PC-9 (cell line): ENCODE data around the gene LMBR1. TPM values are rescaled to one million over a fixed set of nuclear protein-coding genes. Genes with fewer than 3 reads are reported as not detected.

Source experiments
- BruUV-seq: library from RNA; stranded (reverse); fragments of 400-500 nt; replicated peaks from 2 replicates; lab custom pipeline; 2021; lab: Mats Ljungman, UMichigan
- CTCF ChIA-PET: fragments of 300-600 bp; sonication (Branson Sonifier 250); formaldehyde crosslinking; loops from one replicate; lab custom pipeline; 2022; ENCODE audit warnings: antibody characterized with exemption; lab: Charles Lee
- POLR2A ChIA-PET: fragments of 300-600 bp; sonication (Branson Sonifier 250); formaldehyde crosslinking; loops from one replicate; lab custom pipeline; 2022; ENCODE audit warnings: antibody characterized with exemption; ENCODE audit not compliant: unreplicated experiment; lab: Charles Lee
- DNase-seq, 2 experiments: peaks; one replicate each; pipeline versions ENCODE4 v3.0.0 to v3.0.0-alpha.2; 2015 to 2022; ENCODE audit warnings: mixed read lengths in 1 of 2
- H2AFZ ChIP-seq: fragments of 200-600 bp; sonication (generic); 2 replicates; pipeline ENCODE4 v1.8.1; 2017; ENCODE audit warnings: antibody characterized with exemption
- H3F3A ChIP-seq: fragments of 200-600 bp; sonication (generic); 2 replicates; pipeline ENCODE4 v1.8.1; 2017; ENCODE audit warnings: antibody characterized with exemption, mild to moderate bottlenecking, low read depth; ENCODE audit not compliant: insufficient read depth
- H3K27ac ChIP-seq: fragments of 200-600 bp; sonication (generic); 2 replicates; pipeline ENCODE4 v1.6.1; 2016; ENCODE audit warnings: mixed run types
- H3K27me3 ChIP-seq: fragments of 200-600 bp; sonication (generic); 2 replicates; pipeline ENCODE4 v1.6.1; 2016; ENCODE audit warnings: low read depth, mixed run types; ENCODE audit not compliant: insufficient read depth
- H3K36me3 ChIP-seq: fragments of 200-600 bp; sonication (generic); 2 replicates; pipeline ENCODE4 v1.6.1; 2016; ENCODE audit warnings: low read depth, mixed run types
- H3K4me1 ChIP-seq: fragments of 200-600 bp; sonication (generic); replicated peaks from 2 replicates; pipeline ENCODE4 v1.6.1; 2016; ENCODE audit warnings: mixed run types; ENCODE audit not compliant: insufficient read depth
- H3K4me2 ChIP-seq: fragments of 200-600 bp; sonication (generic); 2 replicates; pipeline ENCODE4 v1.6.1; 2017; ENCODE audit warnings: mixed run types
- H3K4me3 ChIP-seq: fragments of 200-600 bp; sonication (generic); 2 replicates; pipeline ENCODE4 v1.6.1; 2016; ENCODE audit warnings: mixed run types
- H3K79me2 ChIP-seq: fragments of 200-600 bp; sonication (generic); 2 replicates; pipeline ENCODE4 v1.6.1; 2017; ENCODE audit warnings: low read depth, mixed run types
- H3K9me2 ChIP-seq: fragments of 200-600 bp; sonication (generic); 2 replicates; pipeline ENCODE4 v1.8.1; 2017; ENCODE audit warnings: mild to moderate bottlenecking; ENCODE audit not compliant: insufficient read depth
- H3K9me3 ChIP-seq: fragments of 200-600 bp; sonication (generic); 2 replicates; pipeline ENCODE4 v1.8.1; 2016; ENCODE audit warnings: low read depth; ENCODE audit not compliant: insufficient read depth
- H4K20me1 ChIP-seq: fragments of 200-600 bp; sonication (generic); 2 replicates; pipeline ENCODE4 v1.8.1; 2017; ENCODE audit not compliant: insufficient read depth
- EZH2 ChIP-seq: fragments of 200-600 bp; sonication (generic); IDR thresholded peaks from 2 replicates; pipeline ENCODE4 v1.8.0; 2017; ENCODE audit warnings: antibody characterized with exemption, low read depth
- intact Hi-C: fragments of 100-400 bp; cut with micrococcal nuclease; formaldehyde crosslinking; loops from one replicate; pipeline ENCODE4 v1.10.0; 2022; ENCODE audit not compliant: unreplicated experiment
- total RNA-seq: library from RNA; stranded (reverse); gene quantifications from 2 replicates; pipeline ENCODE4 v1.2.3, GENCODE V29; 2021
- TF ChIP-seq, protein P1 (sequence below): fragments of 200-600 bp; sonication (generic); conservative IDR thresholded peaks from 2 replicates; pipeline ENCODE4 v1.6.1; 2017; ENCODE audit warnings: mixed run types, antibody characterized with exemption, mild to moderate bottlenecking, moderate library complexity

LMBR1 gene
- total RNA-seq, 1 experiment from 2014 or later, result 85.0 TPM

DNA sequence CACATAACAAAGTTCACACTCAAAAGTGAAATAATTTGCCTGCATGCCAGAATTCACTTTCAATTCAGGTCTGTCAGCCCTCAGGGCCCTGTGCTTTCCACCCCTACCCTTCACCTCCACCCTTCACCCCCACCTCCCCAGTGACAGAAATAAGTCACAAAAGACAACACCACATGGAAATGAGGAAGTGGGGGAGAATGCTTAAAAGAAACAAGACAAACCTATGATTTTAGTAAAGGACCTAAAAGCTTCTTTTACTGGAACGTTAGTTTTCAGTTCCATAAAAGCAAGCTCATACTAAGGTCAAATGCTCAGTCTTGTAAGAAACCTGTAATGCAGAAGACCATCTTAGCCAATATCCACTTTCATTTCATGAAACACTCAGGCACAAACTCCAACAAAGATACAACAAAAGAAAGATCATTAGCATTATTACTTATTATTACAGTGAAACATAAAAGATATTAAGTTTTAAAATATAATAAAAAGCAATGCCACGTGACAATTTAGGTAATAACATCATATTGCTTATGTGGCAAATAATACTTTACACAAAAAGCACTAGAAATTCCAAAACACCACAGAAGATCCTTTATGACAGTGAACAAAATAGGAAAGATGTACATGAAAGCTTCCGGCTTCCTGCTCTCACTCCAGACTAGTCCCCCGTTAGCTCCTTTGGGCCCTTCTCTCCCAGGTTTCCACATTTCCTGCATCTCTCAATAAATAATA lies 112.1 kb downstream of the LMBR1 start:
- 0 out of 2 replicates have a peak overlapping the region, but pooled peaks have one; percentile 6 for H3K27ac ChIP-seq
- ChIA-PET POLR2A (no interaction called here), CTCF (no interaction called here)
- no peaks in the 10 kb centered on the region for H3K27me3 ChIP-seq
- intact Hi-C loops, result no loop called here
- TF ChIP-seq EZH2, result no peak
- TF ChIP-seq, protein P1, sequence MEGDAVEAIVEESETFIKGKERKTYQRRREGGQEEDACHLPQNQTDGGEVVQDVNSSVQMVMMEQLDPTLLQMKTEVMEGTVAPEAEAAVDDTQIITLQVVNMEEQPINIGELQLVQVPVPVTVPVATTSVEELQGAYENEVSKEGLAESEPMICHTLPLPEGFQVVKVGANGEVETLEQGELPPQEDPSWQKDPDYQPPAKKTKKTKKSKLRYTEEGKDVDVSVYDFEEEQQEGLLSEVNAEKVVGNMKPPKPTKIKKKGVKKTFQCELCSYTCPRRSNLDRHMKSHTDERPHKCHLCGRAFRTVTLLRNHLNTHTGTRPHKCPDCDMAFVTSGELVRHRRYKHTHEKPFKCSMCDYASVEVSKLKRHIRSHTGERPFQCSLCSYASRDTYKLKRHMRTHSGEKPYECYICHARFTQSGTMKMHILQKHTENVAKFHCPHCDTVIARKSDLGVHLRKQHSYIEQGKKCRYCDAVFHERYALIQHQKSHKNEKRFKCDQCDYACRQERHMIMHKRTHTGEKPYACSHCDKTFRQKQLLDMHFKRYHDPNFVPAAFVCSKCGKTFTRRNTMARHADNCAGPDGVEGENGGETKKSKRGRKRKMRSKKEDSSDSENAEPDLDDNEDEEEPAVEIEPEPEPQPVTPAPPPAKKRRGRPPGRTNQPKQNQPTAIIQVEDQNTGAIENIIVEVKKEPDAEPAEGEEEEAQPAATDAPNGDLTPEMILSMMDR, result no peak
- H3K4me2 ChIP-seq, result no peak overlapping the region
- peaks cover 5% of the 10 kb centered on the region; the same call in 1 of the 2 replicates for H3F3A ChIP-seq
- H3K4me3 ChIP-seq, result no peak overlapping the region
- H3K79me2 ChIP-seq, result no peaks in the 10 kb centered on the region
- no peak overlapping the region for H2AFZ ChIP-seq
- H4K20me1 ChIP-seq, result 0 out of 2 replicates have a peak, but pooled peaks cover 6% of the 10 kb centered on the region
- H3K9me2 ChIP-seq, result no peaks in the 10 kb centered on the region
- DNase-seq, result no peak
- BruUV-seq, result no TSS peak
- H3K36me3 ChIP-seq, result no peaks in the 10 kb centered on the region
- H3K4me1 ChIP-seq, result no peaks in the 10 kb centered on the region
- H3K9me3 ChIP-seq, result no peaks in the 10 kb centered on the region

DNA sequence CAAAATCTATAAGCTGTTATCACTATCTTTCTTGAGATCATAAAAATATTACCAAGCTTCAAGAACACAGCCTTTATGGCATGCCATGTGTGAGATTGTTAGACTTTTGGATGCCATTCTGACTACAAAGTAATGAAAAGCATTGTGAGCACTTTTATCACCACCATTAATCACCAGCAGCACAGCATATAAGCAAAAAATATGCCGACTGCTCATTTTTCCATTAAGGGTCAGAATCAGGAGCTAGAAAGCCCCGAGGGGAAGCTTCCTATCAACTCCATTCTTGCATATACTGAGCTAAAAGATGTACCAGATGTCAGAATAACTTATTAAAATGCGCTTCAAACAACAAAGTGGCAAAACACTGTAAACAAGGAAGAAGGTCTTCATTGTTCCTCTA lies 114.3 kb downstream of the LMBR1 start:
- Histone ChIP-seq H3K4me3 (no peak overlapping the region), H3K27me3 (no peaks in the 10 kb centered on the region), H3K27ac (no peak overlapping the region), H3K4me2 (no peak overlapping the region), H2AFZ (no peak overlapping the region), H4K20me1 (0 out of 2 replicates have a peak, but pooled peaks cover 6% of the 10 kb centered on the region), H3K9me3 (no peaks in the 10 kb centered on the region), H3K36me3 (no peaks in the 10 kb centered on the region), H3K4me1 (no peaks in the 10 kb centered on the region), H3F3A (peaks cover 7% of the 10 kb centered on the region; the same call in 1 of the 2 replicates), H3K9me2 (no peaks in the 10 kb centered on the region), H3K79me2 (no peaks in the 10 kb centered on the region)
- ChIA-PET CTCF (no interaction called here), POLR2A (interaction anchor here (0.6 kb wide), 1 partner anchor 152 kb away, joined by 7 read pairs; no protein-coding TSS in a partner anchor)
- no TSS peak for BruUV-seq
- no peak for DNase-seq
- no peak for TF ChIP-seq EZH2
- TF ChIP-seq, protein P1, result no peak
- intact Hi-C loops, result no loop called here

DNA sequence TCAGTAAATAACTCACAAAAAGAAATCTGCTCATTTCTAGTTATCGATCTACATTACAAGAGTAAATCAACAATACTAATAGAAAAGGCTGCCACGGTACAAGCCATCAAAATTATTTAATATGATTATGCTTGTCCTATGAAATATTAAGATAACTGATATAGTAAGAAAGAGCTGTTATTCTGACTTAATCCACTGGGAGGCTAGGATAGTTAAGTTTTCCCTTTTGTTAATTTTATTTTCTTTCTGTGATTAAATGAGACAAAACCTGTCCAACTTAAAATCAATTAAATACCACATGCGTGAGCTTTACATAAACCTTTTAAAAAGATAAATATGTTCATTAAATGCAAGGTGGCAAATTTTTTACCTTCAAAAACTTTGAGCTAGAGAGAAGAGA lies 114.8 kb downstream of the LMBR1 start:
- no peak for DNase-seq
- Histone ChIP-seq H4K20me1 (0 out of 2 replicates have a peak, but pooled peaks cover 6% of the 10 kb centered on the region), H3K27me3 (no peaks in the 10 kb centered on the region), H3F3A (peaks cover 7% of the 10 kb centered on the region; the same call in 1 of the 2 replicates), H3K79me2 (no peaks in the 10 kb centered on the region), H3K27ac (no peak overlapping the region), H2AFZ (no peak overlapping the region), H3K9me3 (no peaks in the 10 kb centered on the region), H3K9me2 (no peaks in the 10 kb centered on the region), H3K4me2 (no peak overlapping the region), H3K4me1 (no peaks in the 10 kb centered on the region), H3K4me3 (no peak overlapping the region), H3K36me3 (no peaks in the 10 kb centered on the region)
- POLR2A ChIA-PET, result interaction anchor here (0.6 kb wide), 1 partner anchor 151 kb away, joined by 7 read pairs; no protein-coding TSS in a partner anchor
- TF ChIP-seq EZH2, result no peak
- TF ChIP-seq, protein P1, result peak; percentile 48; the same call in 1 of the 2 replicates
- BruUV-seq, result no TSS peak
- intact Hi-C loops, result no loop called here
- CTCF ChIA-PET, result no interaction called here
